DOHH2 (cell line): Measurements from ENCODE around the gene GMEB2.

Experiments used
- CTCF ChIP-seq: fragments of 200-600 bp; sonication (generic); IDR thresholded peaks from one replicate; pipeline ENCODE4 v1.5.1; 2014; ENCODE audit warnings: antibody characterized with exemption, mild to moderate bottlenecking, low read depth, low read length; ENCODE audit not compliant: poor library complexity, severe bottlenecking
- EZH2phosphoT487 ChIP-seq: fragments of 200-600 bp; sonication (generic); IDR thresholded peaks from 2 replicates; pipeline ENCODE4 v1.6.1; 2017; ENCODE audit warnings: borderline replicate concordance, mild to moderate bottlenecking, antibody characterized with exemption, low read length, moderate library complexity, mixed read lengths

- no peak for TF ChIP-seq CTCF
- no peak for TF ChIP-seq EZH2phosphoT487
These were observed 27.4 kb downstream of the GMEB2 start for GRCh38 chr20:63599396-63600050.
